Retina (tissue), 1 donor: ENCODE measurements around the gene ZFR.
"Not testable (repeated sequence)": the region's sequence is repeated elsewhere in the genome, so short reads cannot be mapped to it uniquely, and the experiment has no call there.

Experiments
- DNase-seq: peaks from one replicate; pipeline ENCODE4 v3.0.0-alpha.2; 2016

The ZFR gene

DNA sequence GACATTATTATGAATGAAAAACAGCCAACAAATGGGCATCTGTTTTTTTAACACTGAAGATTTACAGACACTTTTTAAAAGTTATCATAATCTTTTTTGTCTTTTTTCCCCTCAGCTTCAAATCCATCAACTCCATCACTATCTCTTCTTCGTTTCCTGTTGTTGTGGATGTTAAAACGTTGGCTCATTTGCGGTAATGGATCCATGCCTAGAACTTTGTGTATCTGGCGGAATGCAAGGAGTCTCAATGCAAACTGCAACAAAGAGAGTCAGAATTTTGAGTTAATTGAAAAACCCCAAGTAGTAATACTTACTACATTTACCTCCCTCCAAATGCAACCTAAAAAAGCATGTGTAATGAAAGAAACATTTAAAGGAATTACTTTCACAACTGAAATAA lies 88.9 kb downstream of the ZFR start:
- DNase-seq = no peak

DNA sequence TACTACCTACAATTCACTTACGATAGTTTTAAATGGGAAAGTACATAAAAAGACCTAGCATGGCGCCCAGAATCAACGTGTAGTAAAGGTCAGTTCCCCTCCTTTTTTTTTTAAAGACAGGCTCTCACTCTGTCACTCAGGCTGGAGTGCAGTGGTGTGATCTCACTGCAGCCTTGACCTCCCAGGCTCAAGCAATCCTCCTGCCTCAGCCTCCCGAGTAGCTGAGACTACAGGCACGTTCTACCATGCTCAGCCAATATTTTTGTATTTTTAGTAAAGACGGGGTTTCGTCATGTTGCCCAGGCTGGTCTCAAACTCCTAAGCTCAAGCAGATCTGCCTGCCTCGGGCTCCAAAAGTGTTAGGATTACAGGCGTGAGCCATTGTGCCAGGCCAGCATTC lies 91.1 kb downstream of the ZFR start:
- no peak for DNase-seq

DNA sequence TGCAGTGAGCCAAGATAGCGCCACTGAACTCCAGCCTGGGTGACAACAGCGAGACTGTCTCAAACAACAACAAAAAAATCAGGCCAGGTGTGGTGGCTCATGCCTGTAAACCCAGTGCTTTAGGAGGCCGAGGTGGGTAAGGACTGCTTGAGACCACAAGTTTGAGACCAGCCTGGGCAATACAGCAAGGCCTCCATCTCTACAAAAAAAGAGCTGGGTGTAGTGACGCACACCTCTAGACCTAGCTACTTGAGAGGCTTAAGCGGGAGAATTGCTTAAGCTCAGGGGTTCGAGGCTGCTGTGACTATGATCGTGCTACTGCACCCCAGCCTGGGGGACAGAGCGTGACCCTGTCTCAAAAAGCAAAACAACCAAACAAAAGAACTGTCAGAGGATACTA lies 91.9 kb downstream of the ZFR start:
- DNase-seq = no peak

DNA sequence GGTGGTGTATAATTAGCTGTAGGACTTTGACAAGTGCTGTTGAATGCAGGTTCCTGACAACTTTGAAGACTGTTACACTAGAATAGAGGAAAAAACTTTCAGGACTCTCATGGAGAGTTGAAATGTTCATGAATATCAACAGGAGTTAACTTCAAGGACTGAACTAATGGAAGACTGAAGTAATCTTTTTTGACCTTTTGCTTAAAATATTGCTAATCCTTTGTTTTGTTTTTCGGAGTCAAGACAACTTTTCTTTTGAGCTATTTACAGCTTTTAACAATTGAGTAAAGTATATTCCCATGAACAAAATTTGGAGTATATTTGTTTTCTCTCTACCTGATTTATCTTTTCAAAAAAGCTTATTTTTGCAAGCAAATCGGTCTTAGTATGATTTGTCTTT lies 97.7 kb downstream of the ZFR start:
- DNase-seq = no peak

DNA sequence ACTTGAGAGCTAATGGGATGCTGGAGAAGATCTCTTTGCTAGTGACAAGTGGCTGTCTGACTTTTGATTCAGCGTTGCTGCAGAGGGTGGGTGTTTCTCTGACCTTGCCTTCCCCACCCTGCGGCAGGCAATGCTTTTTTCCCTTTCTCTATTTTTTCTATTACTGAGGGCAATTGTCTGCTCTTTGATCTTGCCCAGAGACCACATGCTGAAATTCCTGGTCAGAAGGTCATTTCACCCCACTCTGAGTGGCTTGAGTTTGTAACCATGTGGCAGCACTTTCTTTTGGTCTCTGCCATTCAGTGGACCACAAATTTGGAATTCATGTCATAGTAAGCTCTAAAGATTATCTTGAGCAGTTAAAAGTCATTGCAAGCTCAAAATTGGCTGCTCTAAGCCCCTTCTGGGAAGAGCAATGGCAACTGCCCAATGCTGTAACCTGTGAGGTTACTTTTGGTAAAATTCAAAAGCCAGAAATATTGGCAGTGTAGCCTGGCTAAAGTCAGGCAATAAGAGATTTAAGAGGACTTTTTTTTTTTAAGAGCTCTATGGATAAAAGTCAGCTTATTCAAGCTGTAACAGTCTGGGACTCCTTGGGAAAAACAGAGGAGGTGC lies 101.4 kb downstream of the ZFR start:
- DNase-seq = no peak

DNA sequence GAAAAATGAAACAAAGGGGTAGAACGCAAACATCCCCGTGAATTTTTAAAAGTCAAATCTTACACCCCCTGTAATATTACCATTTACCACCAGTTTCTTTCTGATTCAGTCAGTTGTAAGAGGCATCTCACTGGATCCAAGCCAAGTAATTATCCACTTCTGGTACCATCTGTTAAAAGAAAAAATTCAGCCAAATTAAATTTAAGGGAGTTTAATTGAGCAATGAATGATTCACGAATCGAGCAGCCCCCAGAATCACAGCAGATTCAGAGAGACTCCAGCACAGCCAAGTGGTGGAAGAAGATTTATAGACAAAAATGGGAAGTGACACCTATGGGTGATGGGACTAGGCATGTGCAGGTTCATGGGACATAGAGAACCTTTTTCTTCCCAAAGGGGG lies 101.9 kb downstream of the ZFR start:
- DNase-seq = no peak

DNA sequence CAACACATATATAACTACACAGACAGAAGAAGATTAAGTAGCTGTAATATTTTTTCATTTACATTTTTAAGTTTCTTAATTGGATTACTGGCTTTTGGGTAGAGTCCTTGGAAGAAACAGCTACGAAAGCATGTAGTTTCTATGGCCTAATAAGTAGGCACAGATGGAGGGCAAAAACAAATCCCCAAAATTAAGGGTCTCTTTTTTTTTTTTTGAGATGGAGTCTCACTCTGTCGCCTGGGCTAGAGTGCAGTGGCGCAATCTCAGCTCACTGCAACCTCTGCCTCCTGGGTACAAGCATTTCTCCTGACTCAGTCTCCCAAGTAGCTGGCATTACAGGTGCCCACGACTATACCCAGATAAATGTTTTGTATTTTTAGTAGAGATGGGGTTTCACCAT lies 104.7 kb downstream of the ZFR start:
- no peak for DNase-seq

DNA sequence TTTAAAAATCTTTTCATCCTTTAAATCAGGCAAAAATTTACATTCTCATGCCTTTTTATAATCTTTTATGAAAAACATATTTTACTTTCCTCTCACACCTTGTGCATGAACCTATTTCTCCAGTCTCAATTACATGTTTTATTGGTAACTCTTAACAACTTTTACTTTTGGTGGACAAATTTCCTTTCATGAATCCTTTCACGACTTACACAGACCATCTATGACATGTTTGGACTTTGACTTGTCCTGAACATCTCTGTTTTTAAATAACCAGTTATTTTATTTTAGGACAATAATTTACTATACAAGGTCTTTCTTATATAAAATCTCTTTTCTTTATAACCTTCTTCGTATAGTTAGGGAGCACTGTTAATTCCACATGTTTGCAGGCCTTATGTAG lies 105.3 kb downstream of the ZFR start:
- DNase-seq = no peak

DNA sequence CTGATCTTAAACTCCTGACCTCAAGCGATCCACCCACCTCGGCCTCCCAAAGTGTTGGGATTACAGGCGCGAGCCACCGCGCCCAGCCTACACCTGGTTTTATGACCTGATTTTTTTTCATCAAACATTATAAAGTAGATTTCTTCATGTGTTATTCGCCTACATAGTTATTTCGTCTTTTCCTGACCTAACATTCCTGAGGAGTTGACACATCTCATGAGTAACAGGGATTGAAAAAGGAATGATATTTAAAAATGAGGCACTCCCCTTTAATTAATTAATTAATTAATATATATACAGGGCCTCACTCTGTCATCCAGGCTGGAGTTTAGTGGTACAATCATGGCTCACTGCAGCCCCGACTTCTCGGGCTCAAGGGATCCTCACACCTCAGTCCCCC lies 111.6 kb downstream of the ZFR start:
- DNase-seq = no peak

DNA sequence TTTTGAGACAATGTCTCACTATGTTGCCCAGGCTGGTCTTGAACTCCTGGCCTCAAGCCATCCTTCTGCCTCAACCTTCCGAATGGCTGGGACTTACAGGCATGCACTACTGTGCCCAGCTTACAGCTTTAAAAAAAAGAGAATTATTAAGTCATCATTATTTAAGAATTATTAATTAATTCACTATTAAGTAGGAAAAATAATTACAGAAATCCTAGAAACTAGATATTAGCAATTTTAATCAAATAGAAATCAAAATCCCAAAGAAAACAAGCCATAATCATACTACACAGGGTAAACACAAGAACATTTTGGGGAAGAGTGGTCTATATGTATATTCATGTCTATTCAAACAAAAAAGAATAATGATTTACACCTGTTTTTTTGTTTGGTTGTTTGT lies 112.2 kb downstream of the ZFR start:
- DNase-seq = no peak

DNA sequence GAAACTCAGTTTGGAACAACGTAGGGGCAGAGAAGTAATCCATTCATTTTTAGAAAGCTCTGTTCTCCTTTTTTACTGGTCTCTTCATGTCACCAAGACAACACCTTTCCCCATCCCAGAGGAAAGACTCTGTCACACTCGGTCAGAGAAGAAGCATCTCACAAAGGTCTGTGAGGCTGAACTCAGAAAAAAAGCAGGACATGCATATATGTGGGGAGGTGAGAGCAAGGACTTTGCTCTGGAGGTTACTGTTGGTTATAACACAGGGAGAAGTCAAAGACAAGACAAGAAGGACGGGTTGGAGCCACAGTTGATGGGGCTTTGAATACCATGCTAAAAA lies 112.6 kb downstream of the ZFR start:
- no peak for DNase-seq

DNA sequence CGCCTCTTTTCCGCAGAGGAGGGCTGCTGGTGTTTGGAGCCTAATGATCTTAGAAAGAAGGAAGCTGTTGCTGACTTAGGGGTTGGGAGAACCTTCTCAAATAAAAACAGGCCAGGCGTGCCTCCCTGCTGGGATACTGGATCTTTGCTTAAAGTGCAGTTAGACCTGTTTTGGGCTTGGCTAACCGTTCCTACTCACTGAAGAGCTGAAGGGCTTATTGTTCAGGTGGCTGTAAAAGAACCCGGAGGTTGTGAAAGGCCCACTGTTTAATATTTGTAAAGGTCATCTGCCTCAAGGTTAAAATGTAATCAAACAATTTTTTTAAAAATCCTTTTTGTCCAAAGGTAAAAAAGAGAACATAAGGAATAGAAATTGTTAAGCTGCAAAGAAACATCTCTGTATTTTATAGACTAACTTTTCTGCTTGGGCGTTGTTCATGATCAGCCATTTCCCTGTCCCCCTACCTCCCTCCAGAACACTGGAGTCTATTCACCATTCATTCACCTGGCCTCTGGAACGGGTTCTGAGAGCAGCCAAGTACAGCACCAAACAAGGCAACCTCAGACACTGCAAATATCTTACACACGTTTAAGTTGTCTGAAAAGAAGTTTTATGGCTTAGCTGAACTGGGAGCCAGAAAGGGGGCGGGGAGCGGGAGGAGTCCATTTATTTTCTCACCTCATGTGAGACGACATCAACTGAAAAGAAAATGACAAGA lies 113.2 kb downstream of the ZFR start:
- no peak for DNase-seq

DNA sequence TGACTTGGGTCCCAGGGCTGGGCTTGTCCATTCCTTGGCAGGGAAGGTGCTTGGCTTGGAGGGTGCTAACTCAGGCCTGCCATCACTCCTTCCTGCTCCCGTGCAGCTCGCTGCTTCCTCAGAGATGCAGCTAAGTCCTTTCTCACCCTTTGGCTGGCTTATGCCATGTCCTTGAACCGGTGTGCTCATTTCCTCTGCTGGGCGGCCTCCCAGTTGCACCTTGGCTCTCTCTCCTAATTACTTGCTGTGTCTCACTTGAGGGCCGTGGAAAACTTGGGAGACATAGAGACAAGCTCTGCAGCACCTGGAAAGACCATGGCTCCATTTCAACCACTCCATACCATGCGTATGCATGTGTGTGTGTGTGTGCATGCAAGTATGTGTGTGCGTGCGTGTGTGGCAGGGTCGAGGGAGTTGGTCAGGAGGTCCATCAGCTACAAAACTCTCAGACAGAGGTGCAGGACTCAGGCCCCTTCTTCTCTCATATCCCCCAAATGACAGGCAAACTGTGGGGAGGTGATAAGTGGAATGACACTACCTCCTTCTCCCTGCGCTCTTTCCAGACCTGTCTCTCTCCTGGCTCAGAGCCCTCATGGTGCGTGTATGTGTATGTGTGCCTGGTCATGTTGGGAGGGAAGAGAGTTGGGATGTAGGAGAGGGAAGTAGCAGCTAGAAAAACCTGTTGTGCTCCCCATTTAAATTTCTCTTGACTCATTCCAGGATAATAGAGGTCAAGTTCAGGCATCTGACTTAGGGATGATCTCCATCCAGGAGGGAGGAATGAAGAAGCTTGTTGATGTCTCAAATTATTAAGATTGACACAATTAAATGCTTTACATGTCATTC lies 114.2 kb downstream of the ZFR start:
- no peak for DNase-seq

DNA sequence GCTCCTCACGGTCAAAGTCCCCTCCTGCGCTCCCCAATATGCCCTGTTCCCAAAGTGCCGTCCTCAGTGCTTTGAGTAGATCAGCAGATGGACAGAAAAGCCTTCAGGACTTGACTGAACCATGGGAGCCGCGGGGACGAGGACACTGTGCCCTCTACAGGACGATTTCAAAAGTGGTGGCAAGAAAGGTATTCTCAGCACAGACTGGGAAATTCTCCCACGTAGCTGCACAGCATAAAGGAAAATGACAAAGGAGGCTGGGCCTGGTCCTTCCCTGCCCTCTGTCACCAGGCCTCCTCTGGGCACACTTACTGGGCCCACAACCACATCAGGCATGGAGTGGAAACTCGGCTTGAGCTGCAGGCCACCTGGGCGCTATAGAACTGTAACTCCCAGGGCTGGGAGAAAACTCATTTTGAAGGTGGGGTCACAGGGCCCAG lies 115.1 kb downstream of the ZFR start:
- peak; percentile 32 for DNase-seq

DNA sequence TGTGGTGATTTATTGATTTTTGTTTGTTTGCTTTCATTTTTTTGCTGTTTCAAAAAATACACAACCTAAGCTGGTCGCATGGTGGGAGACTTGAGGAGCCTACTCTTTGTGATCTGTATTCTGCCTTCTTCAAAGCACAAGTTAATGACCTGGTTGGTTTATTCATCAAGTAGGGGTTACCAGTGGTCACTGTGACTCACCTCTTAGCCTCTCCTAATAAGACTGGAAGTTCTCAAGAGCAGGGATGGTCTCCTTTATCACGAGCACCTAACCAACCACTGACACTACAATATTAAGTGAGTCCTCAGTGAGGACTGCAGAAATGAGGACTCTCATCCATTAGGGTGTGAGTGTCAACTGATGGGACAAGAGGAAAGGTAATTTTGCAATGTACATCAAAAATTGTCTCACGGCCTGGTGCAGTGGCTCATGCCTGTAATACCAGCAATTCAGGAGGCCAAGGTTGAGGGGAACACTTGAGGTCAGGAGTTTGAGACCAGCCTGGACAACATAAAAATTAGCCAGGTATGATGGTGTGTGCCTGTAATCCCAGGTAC lies 118.2 kb downstream of the ZFR start:
- DNase-seq = no peak

DNA sequence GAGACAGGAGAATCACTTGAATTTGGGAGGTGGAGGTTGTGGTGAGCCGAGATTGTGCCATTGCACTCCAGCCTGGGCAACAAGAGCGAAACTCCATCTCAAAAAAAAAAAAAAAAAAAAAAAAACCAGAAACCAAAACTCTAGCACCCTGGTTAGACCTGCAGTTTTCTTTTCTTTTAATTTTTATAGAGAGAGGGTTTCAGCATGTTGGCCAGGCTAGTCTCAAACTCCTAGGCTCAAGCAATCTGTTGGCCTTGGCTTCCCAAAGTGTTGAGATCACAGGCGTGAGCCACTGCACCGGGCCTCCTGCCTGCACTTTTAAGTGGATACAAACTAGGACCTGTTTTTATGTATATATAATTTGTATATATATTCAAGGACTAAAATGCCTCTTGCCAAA lies 118.9 kb downstream of the ZFR start:
- DNase-seq = no peak

DNA sequence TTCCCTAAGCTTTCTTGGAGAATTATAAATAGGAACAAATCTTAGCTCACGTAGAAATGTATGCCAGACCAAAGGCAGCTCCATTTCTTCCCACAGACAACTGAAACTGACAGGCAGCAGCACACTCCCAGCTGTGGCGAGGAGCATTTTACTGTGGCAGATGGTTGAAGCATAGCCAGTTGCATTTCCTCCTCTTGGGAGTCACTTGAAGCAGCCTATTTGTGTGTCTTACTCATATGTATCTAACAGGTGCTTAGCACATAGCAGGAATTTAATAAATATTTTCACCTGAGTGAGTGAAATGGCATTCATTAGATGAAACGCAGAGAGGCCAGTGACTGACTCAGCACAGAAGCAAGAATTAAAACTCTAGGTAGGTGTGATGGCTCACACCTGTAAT lies 119.5 kb downstream of the ZFR start:
- DNase-seq = no peak

DNA sequence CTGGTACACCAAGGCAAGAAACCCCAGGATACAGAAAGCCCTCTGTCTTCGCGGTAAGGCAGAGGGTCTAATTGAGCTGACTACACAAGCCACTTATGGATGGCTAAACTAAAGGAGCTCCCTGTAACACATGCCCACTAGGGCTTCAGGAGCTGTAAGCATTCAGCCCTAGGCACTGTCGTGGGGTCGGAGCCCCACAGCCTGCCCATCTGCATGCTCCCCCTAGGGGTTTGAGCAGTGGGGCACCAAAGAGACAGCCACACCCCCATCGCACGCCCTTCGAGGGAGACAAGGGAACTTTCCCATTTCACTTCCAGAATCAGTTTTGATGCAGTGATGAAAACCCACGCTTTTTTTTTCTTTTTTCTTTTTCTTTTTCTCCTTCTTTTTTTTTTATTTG lies 120.8 kb downstream of the ZFR start:
- no peak for DNase-seq

DNA sequence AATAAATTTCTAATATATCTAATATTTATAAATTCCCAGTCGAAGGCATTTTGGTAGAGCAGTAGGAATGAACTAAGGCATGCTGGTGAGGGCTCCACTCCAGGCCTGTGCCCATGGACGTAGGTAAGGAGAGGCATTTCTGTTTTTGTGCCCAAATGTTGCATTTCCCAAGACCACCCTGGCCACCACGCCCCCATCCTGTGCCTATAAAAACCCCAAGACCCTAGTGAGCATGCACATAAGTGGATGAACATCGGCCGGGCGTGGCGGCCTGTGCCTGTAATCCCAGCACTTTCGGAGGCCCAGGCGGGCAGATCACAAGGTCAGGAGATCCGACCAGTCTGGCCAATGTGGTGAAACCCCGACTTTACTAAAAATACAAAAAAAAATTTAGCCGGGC lies 121.7 kb downstream of the ZFR start:
- no peak for DNase-seq

DNA sequence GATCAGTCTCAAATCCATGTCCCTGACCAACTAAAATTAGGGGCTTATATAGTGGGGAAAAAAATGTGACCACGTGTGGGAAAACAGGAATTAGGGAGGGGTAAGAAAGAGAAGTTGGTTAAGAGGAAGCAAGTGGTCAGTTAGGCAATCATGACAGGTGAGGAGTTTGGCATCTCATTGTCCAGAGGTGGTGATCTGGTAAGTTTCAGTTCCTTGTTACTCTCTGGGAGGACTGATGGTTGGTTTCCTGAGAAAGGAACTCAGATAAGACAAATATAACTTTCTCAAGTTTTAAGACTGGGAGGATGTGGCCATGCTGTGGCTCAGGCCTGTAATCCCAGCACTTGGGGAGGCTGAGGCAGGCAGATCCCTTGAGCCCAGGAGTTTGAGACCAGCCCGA lies 122.8 kb downstream of the ZFR start:
- DNase-seq = not testable (repeated sequence)

DNA sequence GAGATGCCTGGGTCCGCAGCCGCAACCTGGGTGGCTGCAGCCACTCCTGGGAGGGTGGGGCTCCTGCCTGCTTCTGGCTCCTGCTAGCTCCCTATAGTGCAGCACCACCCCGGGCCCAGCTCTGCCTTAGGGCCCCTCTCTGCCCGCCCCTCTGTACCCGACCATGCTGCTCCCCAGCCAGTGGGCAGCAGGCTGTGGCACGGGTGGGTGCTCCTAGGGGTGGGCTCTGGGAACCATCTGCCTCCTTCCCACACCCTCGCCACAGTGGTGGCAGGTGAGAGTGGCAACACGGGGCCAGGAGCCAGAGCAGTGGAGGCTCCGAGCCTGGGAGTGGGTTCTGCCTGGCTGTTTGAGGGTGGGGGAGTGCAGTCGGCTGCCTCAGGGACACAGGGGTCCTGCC lies 124.0 kb downstream of the ZFR start:
- DNase-seq = no peak

DNA sequence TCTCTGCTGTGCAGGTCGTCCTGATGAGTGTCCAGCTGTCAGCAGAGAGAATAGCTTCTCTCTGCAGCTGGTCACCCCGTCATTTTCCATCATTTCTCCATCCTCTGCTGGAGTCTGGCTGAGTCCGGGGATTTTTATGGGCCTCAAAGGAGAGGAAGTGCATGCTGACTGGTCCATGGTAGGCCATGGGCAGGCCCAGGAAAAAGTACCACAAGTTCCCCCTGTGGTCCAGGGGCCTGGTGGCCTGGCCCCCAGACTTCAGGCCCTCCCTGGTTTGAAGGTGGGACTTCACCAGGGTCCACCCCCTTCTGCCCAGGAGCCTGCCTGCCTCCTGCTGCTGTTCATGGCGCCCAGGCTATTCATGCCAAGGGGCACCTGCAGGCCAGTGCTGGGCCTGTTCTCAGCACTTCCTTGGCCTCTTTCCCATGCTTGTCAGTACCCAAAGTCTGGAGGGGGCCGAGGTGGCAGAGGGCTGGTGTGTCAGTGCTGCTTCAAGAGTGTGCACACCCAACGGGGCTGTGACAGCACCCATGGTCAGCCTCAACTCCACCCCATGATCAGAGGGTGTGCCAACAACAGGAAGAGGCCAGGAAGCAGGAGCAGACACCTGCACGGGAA lies 124.5 kb downstream of the ZFR start:
- DNase-seq = no peak

DNA sequence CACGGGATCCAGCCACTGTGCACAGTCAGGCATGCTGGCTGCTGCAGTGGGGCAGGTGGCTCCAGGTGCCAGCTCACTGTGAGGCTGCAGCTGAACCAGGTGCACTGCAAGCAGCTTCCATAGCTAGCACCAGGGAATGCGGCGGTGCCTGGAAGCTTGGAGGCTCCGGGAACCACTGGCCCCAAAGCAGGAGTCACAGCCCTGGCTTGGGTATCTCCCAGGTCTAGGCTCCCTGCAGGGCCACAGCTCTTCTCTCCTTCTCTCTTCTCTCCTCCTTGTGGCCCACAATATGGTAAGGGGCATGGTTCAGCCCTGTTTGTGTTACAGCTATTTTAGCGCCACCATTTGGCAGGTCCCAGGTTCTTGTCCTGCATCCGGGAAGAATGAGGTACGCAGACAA lies 125.1 kb downstream of the ZFR start:
- DNase-seq = no peak

DNA sequence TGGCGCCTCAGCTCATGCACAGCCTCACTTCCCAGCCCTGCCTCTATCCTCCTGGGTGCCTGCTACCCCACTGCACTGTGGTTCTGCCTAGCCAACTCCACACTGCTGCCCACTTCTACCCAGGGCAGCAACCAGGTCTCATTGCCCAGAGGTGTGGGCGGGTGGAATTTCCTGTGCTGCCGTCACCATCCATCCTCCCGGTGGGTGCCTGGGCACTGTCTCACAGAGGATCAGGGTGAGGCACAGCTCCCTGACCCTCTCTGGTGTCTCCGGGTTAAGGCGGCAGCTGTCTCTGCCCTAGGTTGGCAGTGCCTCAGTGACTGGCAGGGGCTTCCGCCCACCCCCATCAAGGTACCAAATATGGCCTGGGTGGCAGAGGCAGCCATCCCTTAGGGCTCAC lies 127.5 kb downstream of the ZFR start:
- no peak for DNase-seq
